Measurements from ENCODE around the gene STRN4. TPM values are rescaled to one million over a fixed set of nuclear protein-coding genes. Genes with fewer than 3 reads are reported as not detected.

The STRN4 gene
- total RNA-seq (10 to 100 TPM; 68.8 to 70.4 TPM), polyA plus RNA-seq (23.2 TPM)

DNA sequence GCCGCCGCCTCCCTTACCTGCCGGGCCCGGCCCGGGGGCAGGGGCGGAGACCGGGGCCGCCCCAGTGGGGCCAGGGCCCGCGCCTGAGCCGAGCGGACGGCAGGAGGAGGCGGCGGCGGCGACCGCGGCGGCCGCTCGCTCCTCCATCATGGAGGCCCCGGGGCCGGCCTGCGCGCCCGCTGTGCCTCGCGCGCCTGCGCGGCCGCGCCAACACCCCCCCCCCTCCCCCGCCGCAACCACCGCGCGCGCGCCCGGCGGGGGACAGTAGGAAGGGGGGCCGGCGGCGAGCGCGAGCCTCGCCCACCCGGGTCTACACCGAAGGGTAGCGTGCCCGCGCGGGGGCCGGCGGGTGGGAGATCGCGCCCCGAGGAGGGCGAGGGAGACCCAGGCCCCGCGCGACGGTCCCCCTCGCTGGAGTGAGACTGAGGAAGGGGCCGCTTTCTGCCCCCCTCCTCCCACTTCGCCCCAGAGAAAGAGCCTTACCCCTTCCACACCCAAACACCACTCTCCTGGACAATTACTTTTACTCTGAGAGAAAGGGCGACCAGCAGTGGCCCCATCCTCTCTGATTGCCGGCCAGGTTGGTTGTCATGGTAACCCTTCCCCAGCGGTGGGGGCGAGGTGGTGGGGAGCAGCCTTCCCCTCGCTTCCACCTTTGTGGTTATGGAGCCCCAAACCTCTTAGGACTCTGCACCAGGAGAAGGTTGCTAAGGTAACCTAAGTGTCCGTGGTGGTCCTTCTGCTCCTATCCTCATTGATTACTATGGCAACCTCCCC, at the start of gene STRN4:
STRN4 (minus strand) TSS at position 170 of the 777 bp plus-strand sequence; CDS start at position 150, 20 bp downstream.
- Mint-ChIP-seq H3K36me3 (peaks cover 0 to 34% (median 2%) of the 10 kb centered on the region in 3 donors), H3K9me3 (no peaks in the 10 kb centered on the region), H3K27me3 (peaks cover 0 to 2% of the 10 kb centered on the region in 2 donors), H3K27ac (peak within 1 kb of the TSS; percentile 86 to 96 (median 94)), H3K4me1 (peaks cover 48 to 61% (median 60%) of the 10 kb centered on the region in 3 donors), H3K4me3 (peak within 1 kb of the TSS; percentile 89 to 96 (median 91))
- H3K27me3 ChIP-seq (ENCODE audit: insufficient read depth, low read length, poor library complexity, severe bottlenecking) = no peaks in the 10 kb centered on the region
- H3K4me3 ChIP-seq (ENCODE audit: low read length) = peak within 1 kb of the TSS; percentile 87
- ChIA-PET POLR2A (no interaction called here), CTCF (interaction anchor here (2.7 kb wide), 1 partner anchor 42 kb away, joined by 9 read pairs; no protein-coding TSS in a partner anchor)
- no peaks in the 10 kb centered on the region for H3K36me3 ChIP-seq (ENCODE audit: insufficient read depth, low read length)
- peak; percentile 46 to 79 (median 50) for DNase-seq
- peak within 1 kb of the TSS; percentile 79 for H3K27ac ChIP-seq (ENCODE audit: low read depth, low read length)
- H3K9me3 ChIP-seq (ENCODE audit: low read length) = no peaks in the 10 kb centered on the region
- peaks cover 25% of the 10 kb centered on the region for H3K4me1 ChIP-seq (ENCODE audit: insufficient read depth, low read length)

GRCh38 chr19:46791944-46792343, 45.7 kb upstream of the STRN4 start:
- H3K27me3 Mint-ChIP-seq = no peaks in the 10 kb centered on the region
- no peaks in the 10 kb centered on the region for H3K9me3 ChIP-seq (ENCODE audit: low read length)
- H3K27ac Mint-ChIP-seq = peak overlapping the region in 4 of 8 donors; percentile 10 to 72 (median 48)
- H3K36me3 Mint-ChIP-seq = peaks cover 0 to 7% (median 0%) of the 10 kb centered on the region in 3 donors
- no peaks in the 10 kb centered on the region for H3K36me3 ChIP-seq (ENCODE audit: insufficient read depth, low read length)
- peaks cover 18 to 26% (median 26%) of the 10 kb centered on the region in 3 donors for H3K4me1 Mint-ChIP-seq
- H3K27me3 ChIP-seq (ENCODE audit: insufficient read depth, low read length, poor library complexity, severe bottlenecking) = no peaks in the 10 kb centered on the region
- no peak overlapping the region for H3K27ac ChIP-seq (ENCODE audit: low read depth, low read length)
- peak in 3 of 5 donors; percentile 12 to 61 (median 46) for DNase-seq
- H3K4me3 ChIP-seq (ENCODE audit: low read length) = no peak overlapping the region
- peak overlapping the region in 2 of 7 donors; percentile 7 to 52 for H3K4me3 Mint-ChIP-seq
- ChIA-PET CTCF (interaction anchor here (1.3 kb wide), 1 partner anchor 36 kb away, joined by 3 read pairs; no protein-coding TSS in a partner anchor), POLR2A (no interaction called here)
- peaks cover 22% of the 10 kb centered on the region for H3K4me1 ChIP-seq (ENCODE audit: insufficient read depth, low read length)
- no peaks in the 10 kb centered on the region for H3K9me3 Mint-ChIP-seq

- Histone ChIP-seq H3K36me3 (ENCODE audit: insufficient read depth, low read length) (no peaks in the 10 kb centered on the region), H3K4me3 (ENCODE audit: low read length) (no peak overlapping the region), H3K27me3 (ENCODE audit: insufficient read depth, low read length, poor library complexity, severe bottlenecking) (no peaks in the 10 kb centered on the region), H3K4me1 (ENCODE audit: insufficient read depth, low read length) (peaks cover 44% of the 10 kb centered on the region), H3K27ac (ENCODE audit: low read depth, low read length) (no peak overlapping the region), H3K9me3 (ENCODE audit: low read length) (no peaks in the 10 kb centered on the region)
- ChIA-PET CTCF (interaction anchor here (0.6 to 4.1 kb wide), 3 partner anchors 31 to 51 kb away, joined by 3 to 15 read pairs (median 14); no protein-coding TSS in a partner anchor), POLR2A (interaction anchor here (0.7 to 1.8 kb wide), 3 partner anchors 32 to 366 kb away, joined by 4 to 10 read pairs (median 5); no protein-coding TSS in a partner anchor)
- peaks cover 44 to 52% (median 52%) of the 10 kb centered on the region in 3 donors for H3K4me1 Mint-ChIP-seq
- no peaks in the 10 kb centered on the region for H3K27me3 Mint-ChIP-seq
- peak overlapping the region in 5 of 8 donors; percentile 31 to 100 (median 69) for H3K27ac Mint-ChIP-seq
- no peak for DNase-seq
- peaks cover 0 to 8% (median 0%) of the 10 kb centered on the region in 3 donors for H3K36me3 Mint-ChIP-seq
- peak overlapping the region in 4 of 7 donors; percentile 16 to 92 (median 54) for H3K4me3 Mint-ChIP-seq
- H3K9me3 Mint-ChIP-seq = no peaks in the 10 kb centered on the region
Measured at GRCh38 chr19:46789371-46789770, 43.1 kb upstream of the STRN4 start.

DNA sequence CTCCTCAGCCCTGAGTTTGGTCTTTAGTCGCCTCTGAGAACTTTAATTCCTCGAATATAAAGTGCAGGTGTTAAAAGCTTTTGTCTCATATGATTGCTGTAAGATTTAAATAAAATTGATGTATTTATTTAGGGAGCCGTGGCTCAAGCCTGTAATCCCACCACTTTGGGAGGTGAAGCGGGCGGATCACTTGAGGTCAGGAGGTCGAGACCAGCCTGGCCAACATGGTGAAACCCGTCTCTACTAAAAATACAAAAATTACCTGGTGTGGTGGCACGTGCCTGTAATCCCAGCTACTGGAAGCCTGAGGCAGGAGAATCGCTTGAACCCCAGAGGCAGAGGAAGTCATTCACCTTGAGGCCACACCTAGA, 42.7 kb upstream of the STRN4 start:
- POLR2A ChIA-PET = interaction anchor here (0.7 to 1.9 kb wide), 5 partner anchors 31 to 367 kb away, joined by 3 to 11 read pairs (median 5); partner anchors contain the start of gene ZC3H4
- H3K9me3 ChIP-seq (ENCODE audit: low read length) = no peaks in the 10 kb centered on the region
- no peaks in the 10 kb centered on the region for H3K9me3 Mint-ChIP-seq
- H3K36me3 Mint-ChIP-seq = peaks cover 0 to 8% (median 0%) of the 10 kb centered on the region in 3 donors
- H3K4me3 Mint-ChIP-seq = peak overlapping the region; percentile 87 to 97 (median 92)
- H3K4me1 ChIP-seq (ENCODE audit: insufficient read depth, low read length) = peaks cover 49% of the 10 kb centered on the region
- no peak for DNase-seq
- H3K4me1 Mint-ChIP-seq = peaks cover 48 to 56% (median 56%) of the 10 kb centered on the region in 3 donors
- no peaks in the 10 kb centered on the region for H3K27me3 ChIP-seq (ENCODE audit: insufficient read depth, low read length, poor library complexity, severe bottlenecking)
- no peaks in the 10 kb centered on the region for H3K27me3 Mint-ChIP-seq
- peak overlapping the region in 7 of 8 donors; percentile 54 to 100 (median 86) for H3K27ac Mint-ChIP-seq
- H3K4me3 ChIP-seq (ENCODE audit: low read length) = peak overlapping the region; percentile 88
- H3K36me3 ChIP-seq (ENCODE audit: insufficient read depth, low read length) = no peaks in the 10 kb centered on the region
- CTCF ChIA-PET = interaction anchor here (0.6 to 4.1 kb wide), 5 partner anchors 22 to 52 kb away, joined by 3 to 15 read pairs (median 9); no protein-coding TSS in a partner anchor
- no peak overlapping the region for H3K27ac ChIP-seq (ENCODE audit: low read depth, low read length)

DNA sequence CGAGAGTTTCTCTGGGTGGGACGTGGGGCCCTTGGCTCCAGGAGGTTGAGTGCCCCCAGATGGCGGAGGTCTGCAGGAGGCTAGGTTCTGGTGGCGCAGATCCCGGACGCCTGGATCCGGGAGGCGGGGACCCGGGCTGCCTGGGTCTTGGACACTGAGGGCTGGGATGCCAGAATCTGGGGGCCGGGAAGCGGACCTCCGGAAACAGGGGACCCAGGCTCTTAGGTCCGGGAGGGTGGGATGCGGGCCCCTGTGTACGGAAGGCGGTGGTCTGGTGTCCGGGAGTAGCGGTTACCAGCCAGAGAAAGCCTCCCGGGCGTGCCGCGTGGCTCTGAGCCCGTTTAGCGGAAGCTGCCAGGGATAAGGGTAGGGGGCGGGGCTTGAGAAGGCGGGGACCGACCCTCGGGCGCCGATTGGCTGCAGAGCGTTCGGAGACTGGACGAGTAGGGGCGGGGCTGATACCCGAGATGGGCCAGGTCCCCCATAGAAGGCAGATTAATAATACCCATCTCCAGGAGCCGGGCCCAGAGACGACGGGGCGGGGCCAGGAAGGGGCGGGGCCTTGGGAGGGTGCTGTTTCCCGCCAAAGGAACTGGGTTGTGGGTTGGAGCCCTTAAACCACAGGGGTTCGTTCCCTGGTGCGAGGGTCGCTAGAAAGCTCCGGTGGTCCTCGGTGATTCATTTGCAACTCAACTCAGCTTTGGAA, 42.2 kb upstream of the STRN4 start, which contains the start of gene SLC1A5:
SLC1A5 (minus strand) TSS at position 333 of the 706 bp plus-strand sequence. CDS start 629 bp downstream, outside the sequence.
- Histone ChIP-seq H3K9me3 (ENCODE audit: low read length) (no peaks in the 10 kb centered on the region), H3K27me3 (ENCODE audit: insufficient read depth, low read length, poor library complexity, severe bottlenecking) (no peaks in the 10 kb centered on the region), H3K36me3 (ENCODE audit: insufficient read depth, low read length) (no peaks in the 10 kb centered on the region), H3K4me1 (ENCODE audit: insufficient read depth, low read length) (peaks cover 54% of the 10 kb centered on the region), H3K4me3 (ENCODE audit: low read length) (peak within 1 kb of the TSS; percentile 88), H3K27ac (ENCODE audit: low read depth, low read length) (peak within 1 kb of the TSS; percentile 92)
- Mint-ChIP-seq H3K4me3 (peak within 1 kb of the TSS; percentile 87 to 97 (median 92)), H3K36me3 (peaks cover 0 to 9% (median 0%) of the 10 kb centered on the region in 3 donors), H3K27me3 (no peaks in the 10 kb centered on the region), H3K27ac (peak within 1 kb of the TSS; percentile 74 to 100 (median 96)), H3K9me3 (no peaks in the 10 kb centered on the region), H3K4me1 (peaks cover 53 to 62% (median 61%) of the 10 kb centered on the region in 3 donors)
- DNase-seq = peak; percentile 85 to 98 (median 97)
- ChIA-PET POLR2A (interaction anchor here (0.8 to 1.9 kb wide), 5 partner anchors 32 to 325 kb away, joined by 3 to 11 read pairs (median 5); partner anchors contain the start of gene ZC3H4), CTCF (interaction anchor here (0.6 to 4.1 kb wide), 6 partner anchors 15 to 52 kb away, joined by 3 to 15 read pairs (median 8); no protein-coding TSS in a partner anchor)

- H3K9me3 Mint-ChIP-seq = no peaks in the 10 kb centered on the region
- peak overlapping the region; percentile 95 to 100 (median 96) for H3K27ac Mint-ChIP-seq
- Histone ChIP-seq H3K36me3 (ENCODE audit: insufficient read depth, low read length) (peaks cover 3% of the 10 kb centered on the region), H3K4me3 (ENCODE audit: low read length) (peak overlapping the region; percentile 88), H3K4me1 (ENCODE audit: insufficient read depth, low read length) (peaks cover 55% of the 10 kb centered on the region), H3K9me3 (ENCODE audit: low read length) (no peaks in the 10 kb centered on the region), H3K27ac (ENCODE audit: low read depth, low read length) (peak overlapping the region; percentile 92), H3K27me3 (ENCODE audit: insufficient read depth, low read length, poor library complexity, severe bottlenecking) (no peaks in the 10 kb centered on the region)
- H3K4me3 Mint-ChIP-seq = peak overlapping the region; percentile 87 to 97 (median 92)
- peak in 4 of 5 donors; percentile 25 to 62 (median 28) for DNase-seq
- peaks cover 0 to 14% (median 2%) of the 10 kb centered on the region in 3 donors for H3K36me3 Mint-ChIP-seq
- CTCF ChIA-PET = interaction anchor here (0.6 to 4.4 kb wide), 7 partner anchors 16 to 53 kb away, joined by 3 to 16 read pairs (median 9); no protein-coding TSS in a partner anchor
- peaks cover 58 to 68% (median 68%) of the 10 kb centered on the region in 3 donors for H3K4me1 Mint-ChIP-seq
- H3K27me3 Mint-ChIP-seq = no peaks in the 10 kb centered on the region
- POLR2A ChIA-PET = interaction anchor here (0.8 to 1.9 kb wide), 5 partner anchors 33 to 325 kb away, joined by 3 to 11 read pairs (median 5); partner anchors contain the start of gene ZC3H4
Measured at GRCh38 chr19:46787331-46788261, 41.3 kb upstream of the STRN4 start.
